SIG-M5 treated with dmso at 0.1 percent for 504 hours (cell line): ENCODE data around the gene CCDC106.
A peak's percentile ranks its signal among the peaks of the same experiment; 100 is the strongest.

ENCODE experiments used
- DNase-seq: peaks from one replicate; lab custom pipeline; 2025; ENCODE audit not compliant: unreplicated experiment; lab: John Stamatoyannopoulos, UW

CCDC106 gene

GRCh38 chr19:55647732-55648584 lies at the start of gene CCDC106:
Gene CCDC106, plus strand, starts transcription at chr19:55648212. Its CDS starts 835 bp downstream, at chr19:55649047.
- DNase-seq, result peak; percentile 43

- DNase-seq, result peak; percentile 95
These were observed 49.1 kb upstream of the CCDC106 start for GRCh38 chr19:55598719-55599467.

GRCh38 chr19:55599468-55599841 lies 48.6 kb upstream of the CCDC106 start, which contains the start of gene FIZ1:
Gene FIZ1, minus strand, starts transcription at chr19:55599517. Its CDS starts 1,652 bp downstream, at chr19:55597865.
- peak; percentile 97 for DNase-seq

- DNase-seq, result peak; percentile 81
These were observed 48.0 kb upstream of the CCDC106 start, which contains the start of gene ZNF524 for GRCh38 chr19:55599842-55600661. Gene ZNF524, plus strand, starts transcription at chr19:55600288. Its CDS starts 1,825 bp downstream, at chr19:55602113.

- DNase-seq, result no peak
These were observed 47.4 kb upstream of the CCDC106 start for GRCh38 chr19:55600662-55601028.

GRCh38 chr19:55601084-55601483 lies 46.9 kb upstream of the CCDC106 start:
- no peak for DNase-seq

- DNase-seq, result no peak
These were observed 45.7 kb upstream of the CCDC106 start for GRCh38 chr19:55602104-55603001.

- DNase-seq, result no peak
These were observed 44.9 kb upstream of the CCDC106 start for GRCh38 chr19:55603115-55603514.

GRCh38 chr19:55603581-55604292 lies 44.3 kb upstream of the CCDC106 start:
- DNase-seq, result no peak

GRCh38 chr19:55605207-55605636 lies 42.8 kb upstream of the CCDC106 start:
- DNase-seq, result peak; percentile 93

- peak; percentile 85 for DNase-seq
These were observed 42.2 kb upstream of the CCDC106 start, which contains the start of gene ZNF865 for GRCh38 chr19:55605637-55606470. Gene ZNF865, plus strand, starts transcription at chr19:55605647. Its CDS starts 7,972 bp downstream, at chr19:55613619.

- DNase-seq, result no peak
These were observed 41.6 kb upstream of the CCDC106 start for GRCh38 chr19:55606471-55606787.

- DNase-seq, result no peak
These were observed 41.2 kb upstream of the CCDC106 start for GRCh38 chr19:55606817-55607216.

- DNase-seq, result no peak
These were observed 38.7 kb upstream of the CCDC106 start for GRCh38 chr19:55609326-55609725.

- DNase-seq, result no peak
These were observed 36.6 kb upstream of the CCDC106 start for GRCh38 chr19:55611300-55611982.

- DNase-seq, result no peak
These were observed 35.9 kb upstream of the CCDC106 start for GRCh38 chr19:55611983-55612645.

- DNase-seq, result no peak
These were observed 34.6 kb upstream of the CCDC106 start for GRCh38 chr19:55613396-55613795.
